ENCODE results near the gene HCAR1. TPM values are rescaled to one million over a fixed set of nuclear protein-coding genes. Genes with fewer than 3 reads are reported as not detected.

Gene HCAR1
- total and polyA plus RNA-seq, 2 donors (not counting 1 experiment from before 2014, with no cell fraction given), result 0.06 TPM; not detected in 1

GRCh38 chr12:122747224-122748135, 16.8 kb upstream of the HCAR1 start:
- no peak overlapping the region for H3K4me2 ChIP-seq (replicated peaks; ENCODE audit: low read depth, low read length, poor library complexity, severe bottlenecking)
- WGBS (ENCODE audit: insufficient coverage), result 93% methylated on average over 2 of the region's 9 CpGs
- H3K4me1 ChIP-seq (ENCODE audit: control insufficient read depth in 2 of 2, insufficient read depth in 2 of 2, low read length in 2 of 2), result peaks cover 3 to 11% of the 10 kb centered on the region in 2 donors
- H3K27ac ChIP-seq (ENCODE audit: low read length in 2 of 2), result no peak overlapping the region
- no peaks in the 10 kb centered on the region for H3K36me3 ChIP-seq (replicated peaks in 1 of 2; ENCODE audit: control extremely low read depth in 1 of 2, control insufficient read depth in 1 of 2, extremely low read depth in 1 of 2, insufficient read depth in 2 of 2, low read length in 1 of 2)
- H4K20me1 ChIP-seq (ENCODE audit: control insufficient read depth, insufficient read depth, low read length, poor library complexity, severe bottlenecking), result no peaks in the 10 kb centered on the region
- Mint-ChIP-seq H3K4me1 (peaks cover 17% of the 10 kb centered on the region), H3K4me3 (no peak overlapping the region), H3K27me3 (no peaks in the 10 kb centered on the region), H3K9me3 (ENCODE audit: insufficient read depth) (no peaks in the 10 kb centered on the region), H3K27ac (no peak overlapping the region)
- ChIA-PET POLR2A (no interaction called here), CTCF (no interaction called here)
- no peak for TF ChIP-seq CTCF (IDR thresholded peaks at IDR 0.05)
- no peak for TF ChIP-seq EZH2 (IDR thresholded peaks at IDR 0.05; ENCODE audit: borderline replicate concordance, insufficient read depth, low read depth, low read length, poor library complexity, severe bottlenecking)
- intact Hi-C loops (cut with micrococcal nuclease), result no loop called here
- no peak overlapping the region for H2AFZ ChIP-seq (ENCODE audit: insufficient read depth, low read depth, low read length, poor library complexity, severe bottlenecking)
- H3K27me3 ChIP-seq (replicated peaks in 1 of 4; ENCODE audit: control extremely low read depth in 1 of 4, control insufficient read depth in 3 of 4, insufficient read depth in 4 of 4, low read length in 3 of 4), result no peaks in the 10 kb centered on the region
- H3K9me3 ChIP-seq (ENCODE audit: control extremely low read depth in 1 of 3, control insufficient read depth in 2 of 3, insufficient read depth in 1 of 3, low read length in 2 of 3), result no peaks in the 10 kb centered on the region
- H3K4me3 ChIP-seq (ENCODE audit: control extremely low read depth in 1 of 5, extremely low read depth in 1 of 5, insufficient read depth in 1 of 5, low read depth in 2 of 5, low read length in 4 of 5), result no peak overlapping the region
- DNase-seq (no peak), ATAC-seq (ENCODE audit: low read depth) (no peak)
- no peak overlapping the region for H3K9ac ChIP-seq (ENCODE audit: low read length)
- H3K79me2 ChIP-seq (ENCODE audit: control insufficient read depth, insufficient read depth, low read length), result no peaks in the 10 kb centered on the region

GRCh38 chr12:122743895-122744525, 13.4 kb upstream of the HCAR1 start:
- no peak overlapping the region for H3K27ac Mint-ChIP-seq
- Histone ChIP-seq H3K4me3 (ENCODE audit: control extremely low read depth in 1 of 5, extremely low read depth in 1 of 5, insufficient read depth in 1 of 5, low read depth in 2 of 5, low read length in 4 of 5) (no peak overlapping the region), H3K27ac (ENCODE audit: low read length in 2 of 2) (no peak overlapping the region), H3K4me2 (replicated peaks; ENCODE audit: low read depth, low read length, poor library complexity, severe bottlenecking) (no peak overlapping the region), H3K36me3 (replicated peaks in 1 of 2; ENCODE audit: control extremely low read depth in 1 of 2, control insufficient read depth in 1 of 2, extremely low read depth in 1 of 2, insufficient read depth in 2 of 2, low read length in 1 of 2) (no peaks in the 10 kb centered on the region), H4K20me1 (ENCODE audit: control insufficient read depth, insufficient read depth, low read length, poor library complexity, severe bottlenecking) (no peaks in the 10 kb centered on the region), H3K9ac (ENCODE audit: low read length) (no peak overlapping the region), H3K4me1 (ENCODE audit: control insufficient read depth in 2 of 2, insufficient read depth in 2 of 2, low read length in 2 of 2) (no peaks in the 10 kb centered on the region), H3K79me2 (ENCODE audit: control insufficient read depth, insufficient read depth, low read length) (no peaks in the 10 kb centered on the region), H3K27me3 (replicated peaks in 1 of 4; ENCODE audit: control extremely low read depth in 1 of 4, control insufficient read depth in 3 of 4, insufficient read depth in 4 of 4, low read length in 3 of 4) (no peaks in the 10 kb centered on the region), H2AFZ (ENCODE audit: insufficient read depth, low read depth, low read length, poor library complexity, severe bottlenecking) (no peak overlapping the region), H3K9me3 (ENCODE audit: control extremely low read depth in 1 of 3, control insufficient read depth in 2 of 3, insufficient read depth in 1 of 3, low read length in 2 of 3) (no peaks in the 10 kb centered on the region)
- 90% methylated on average over 2 of the region's 7 CpGs for WGBS (ENCODE audit: insufficient coverage)
- H3K9me3 Mint-ChIP-seq (ENCODE audit: insufficient read depth), result no peaks in the 10 kb centered on the region
- intact Hi-C loops (cut with micrococcal nuclease), result no loop called here
- POLR2A ChIA-PET, result no interaction called here
- H3K4me1 Mint-ChIP-seq, result no peaks in the 10 kb centered on the region
- CTCF ChIA-PET, result no interaction called here
- ATAC-seq (ENCODE audit: low read depth) (no peak), DNase-seq (no peak)
- H3K4me3 Mint-ChIP-seq, result no peak overlapping the region
- TF ChIP-seq EZH2 (IDR thresholded peaks at IDR 0.05; ENCODE audit: borderline replicate concordance, insufficient read depth, low read depth, low read length, poor library complexity, severe bottlenecking) (no peak), CTCF (IDR thresholded peaks at IDR 0.05) (no peak)
- H3K27me3 Mint-ChIP-seq, result no peaks in the 10 kb centered on the region

Measured in B cell (primary cell).